ENCODE data around the gene SLC8A1.
A peak's percentile ranks its signal among the peaks of the same experiment; 100 is the strongest.

SLC8A1 gene

DNA sequence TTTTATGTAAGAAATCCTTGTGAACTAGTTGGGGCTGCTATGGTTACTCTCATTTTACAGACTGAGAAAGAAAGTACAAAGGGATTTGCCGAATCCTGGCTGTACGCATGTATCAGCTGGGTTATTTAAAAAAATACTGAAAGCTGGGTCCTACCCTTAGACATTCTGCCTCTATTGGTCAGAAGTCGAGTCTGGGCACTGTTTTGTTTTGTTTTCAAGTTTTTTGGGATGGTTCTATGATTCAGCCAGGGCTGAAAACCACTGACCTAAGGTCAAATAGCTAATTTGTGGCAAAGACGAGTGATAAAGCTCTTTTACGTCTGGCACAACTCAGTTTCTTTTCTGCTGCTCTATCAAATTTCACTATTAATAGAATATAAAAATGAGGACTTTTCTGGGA, 5.9 kb upstream of the SLC8A1 start:
- no peak for DNase-seq (ENCODE audit: low spot score)

DNA sequence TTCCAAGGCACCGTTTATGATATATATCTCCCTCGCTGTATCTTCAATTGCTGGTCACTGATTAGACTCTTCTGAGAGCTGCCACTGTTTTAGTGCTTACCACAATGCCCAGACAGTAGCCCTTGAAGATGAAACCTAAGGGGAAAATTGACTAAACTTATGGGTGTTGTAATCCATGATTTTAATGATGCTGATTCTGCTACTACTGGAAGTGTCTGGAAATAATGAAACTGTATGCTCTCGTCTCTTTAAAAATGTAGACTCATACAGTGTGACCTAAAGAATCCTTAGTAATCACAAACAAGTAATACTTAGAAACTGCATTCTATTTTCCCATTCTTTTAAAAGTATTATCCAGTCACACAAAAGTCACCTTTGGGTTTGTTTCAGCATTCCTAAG, 5.5 kb upstream of the SLC8A1 start:
- DNase-seq (ENCODE audit: low spot score), result no peak

DNA sequence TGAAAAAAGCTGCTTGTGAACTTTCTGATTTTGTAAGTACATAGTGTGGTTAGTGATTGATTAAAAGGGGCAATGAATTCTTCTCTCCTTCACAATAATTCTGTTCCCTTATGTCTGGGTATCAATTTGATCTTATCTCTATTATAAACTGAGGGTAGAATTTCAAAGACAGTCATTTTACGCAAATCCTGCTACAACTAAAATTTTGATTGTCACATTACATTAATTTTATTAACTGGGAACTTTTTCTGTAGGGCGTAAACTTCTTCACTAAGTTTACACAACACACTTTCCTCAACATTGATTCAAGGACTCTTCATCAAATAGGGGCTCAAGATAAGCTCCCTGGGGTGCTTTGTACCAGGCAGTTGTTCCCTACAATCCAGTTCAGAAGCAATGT, 5.0 kb upstream of the SLC8A1 start:
- DNase-seq (ENCODE audit: low spot score), result no peak

DNA sequence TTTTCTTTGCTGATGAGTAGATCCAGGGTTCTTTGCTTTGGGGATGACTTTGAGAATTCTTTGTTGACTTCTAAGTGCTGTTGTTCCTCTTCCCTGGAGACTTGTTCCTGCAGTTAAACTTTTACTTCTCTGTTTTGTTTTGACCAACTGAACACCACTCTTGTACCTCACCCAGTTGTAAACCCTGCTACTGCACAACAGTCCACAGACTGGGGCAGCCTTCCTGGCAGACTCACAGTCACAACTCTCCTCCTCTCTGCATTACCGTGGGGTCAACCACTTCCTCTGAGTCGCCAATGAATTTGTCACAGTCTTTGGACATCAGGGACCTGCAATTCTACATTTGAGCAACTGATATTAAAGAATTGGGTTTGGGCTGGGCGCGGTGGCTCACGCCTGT, 3.8 kb upstream of the SLC8A1 start:
- no peak for DNase-seq (ENCODE audit: low spot score)

DNA sequence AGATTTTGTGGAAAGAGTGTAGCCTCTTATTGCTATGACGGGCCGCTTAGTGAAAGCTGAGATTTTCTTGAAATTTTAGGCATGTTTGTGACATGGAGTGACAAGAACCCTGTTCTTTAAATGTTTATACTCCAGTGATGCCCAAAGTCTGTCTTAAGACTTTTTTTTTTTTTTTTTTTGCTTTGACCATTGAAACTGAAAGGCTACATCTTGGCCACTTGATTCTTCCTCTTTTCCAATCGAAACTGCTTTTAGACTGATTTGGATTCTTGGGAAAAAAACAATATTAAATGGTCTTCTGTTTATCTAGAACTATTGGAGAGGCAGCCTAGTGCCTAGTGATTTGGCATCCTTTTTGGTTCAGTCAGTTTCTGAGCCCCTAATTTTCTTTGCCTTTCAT, 2.4 kb upstream of the SLC8A1 start:
- no peak for DNase-seq (ENCODE audit: low spot score)

DNA sequence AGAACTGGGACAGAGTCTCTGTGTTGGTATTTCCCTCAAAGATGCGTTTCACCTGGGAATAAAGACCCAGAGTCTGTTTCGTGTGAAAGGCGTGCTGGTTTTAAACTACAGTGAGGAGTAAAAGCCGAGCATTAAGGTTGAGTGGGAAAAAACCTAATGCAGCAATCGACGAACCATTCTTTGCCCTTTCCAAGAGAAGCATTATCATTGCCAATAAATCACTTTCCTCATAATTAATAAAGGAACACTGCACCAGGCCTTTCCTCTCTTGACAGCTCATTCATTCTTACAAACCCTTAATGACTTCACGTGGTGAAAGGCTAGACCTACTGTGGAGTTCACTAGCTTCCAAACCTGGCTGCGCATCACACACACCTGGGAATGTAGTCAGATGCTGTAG, 896 bp upstream of the SLC8A1 start:
- DNase-seq (ENCODE audit: low spot score), result no peak

DNA sequence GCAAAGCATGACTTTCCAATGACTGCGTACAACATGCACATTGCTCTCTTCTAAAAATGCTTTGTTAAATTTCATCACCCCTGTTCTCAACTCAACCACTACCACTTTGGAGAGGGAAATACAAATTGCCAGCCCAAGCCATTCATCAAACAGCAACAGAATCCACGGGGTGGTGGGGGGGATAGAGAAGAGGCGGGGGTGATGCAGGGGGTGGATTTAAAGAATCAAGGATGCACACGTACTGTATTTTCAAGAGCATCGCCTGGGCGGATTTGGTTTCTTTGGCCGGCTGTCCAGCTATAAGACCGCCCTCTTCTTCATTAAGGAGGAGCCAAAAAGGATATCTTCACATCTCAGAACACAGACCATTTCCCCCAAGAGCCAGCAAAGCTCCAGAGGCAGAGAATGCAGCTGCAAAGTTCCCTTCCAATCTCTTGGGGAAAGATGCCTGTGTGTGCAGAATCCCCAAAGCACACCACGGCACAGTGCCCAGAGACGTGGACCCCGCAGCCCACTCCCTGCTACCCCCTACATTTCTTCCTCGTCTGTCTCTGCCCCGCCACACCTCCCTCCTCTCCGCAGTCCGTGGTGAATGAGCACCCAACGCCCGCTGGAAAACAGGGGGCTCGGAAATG, 977 bp downstream of the SLC8A1 start:
- DNase-seq (ENCODE audit: low spot score), result peak; percentile 75

DNA sequence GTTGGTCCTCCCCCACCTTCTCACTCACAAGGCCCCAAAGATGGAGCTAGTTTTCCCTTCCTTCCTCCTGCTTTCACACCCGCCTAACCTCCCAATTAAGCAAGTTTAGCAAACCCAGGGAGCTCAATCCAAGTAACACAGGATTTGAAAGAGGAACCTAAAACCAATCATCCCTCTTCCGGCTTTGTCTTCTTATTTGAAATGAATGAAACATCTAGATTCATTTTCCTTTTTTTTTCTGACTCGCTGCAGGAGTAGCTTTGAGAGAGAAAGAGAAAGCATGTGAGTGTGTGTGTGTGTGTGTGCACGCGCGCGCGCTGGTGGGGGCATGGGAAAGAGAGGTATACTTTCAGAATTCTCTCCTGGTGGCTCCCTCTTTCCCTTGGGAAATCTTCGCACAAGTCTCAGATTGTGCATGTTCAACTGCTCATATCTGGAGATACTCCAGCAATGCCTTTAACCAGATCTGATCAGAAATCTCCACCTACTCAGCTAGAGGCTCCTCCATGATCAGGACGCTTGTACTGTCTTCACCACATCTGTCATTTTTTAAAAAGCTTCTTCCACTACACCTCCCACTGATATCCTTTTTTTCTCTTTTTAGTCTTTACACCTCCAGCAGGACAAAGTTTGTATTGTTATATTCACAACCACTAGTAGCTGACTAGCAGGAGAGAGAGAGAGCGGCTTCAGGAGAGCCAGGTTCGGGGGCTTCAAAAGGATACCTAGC, 1.7 kb downstream of the SLC8A1 start:
- DNase-seq (ENCODE audit: low spot score), result peak; percentile 64

DNA sequence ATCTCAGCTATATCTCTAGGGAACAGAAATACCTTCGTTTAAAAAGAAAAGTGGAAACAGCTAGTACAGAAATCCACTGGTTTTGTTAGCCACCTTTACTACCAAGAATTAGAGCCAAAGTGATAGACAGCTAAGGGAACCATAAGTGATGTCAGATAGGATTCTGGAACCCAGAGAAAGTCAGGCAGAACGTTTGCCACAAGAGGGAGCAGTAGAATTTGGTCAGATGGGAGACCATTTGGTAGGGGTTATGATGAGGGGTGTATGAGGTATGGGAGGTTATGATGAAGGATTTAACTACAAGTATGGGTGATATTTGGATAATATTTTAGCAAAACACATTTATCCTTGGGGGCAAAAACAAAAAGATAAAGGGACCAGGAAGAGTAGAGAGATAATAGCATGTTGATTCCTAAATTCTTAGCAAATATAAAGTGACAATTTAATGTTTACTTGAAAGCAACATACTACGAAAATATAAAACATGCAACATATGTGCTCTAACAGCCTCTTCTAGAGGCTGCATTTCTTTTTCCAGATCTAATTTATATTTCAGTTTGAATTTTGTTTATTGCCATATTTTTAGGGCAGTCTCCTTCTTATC, 3.3 kb downstream of the SLC8A1 start:
- no peak for DNase-seq (ENCODE audit: low spot score)

DNA sequence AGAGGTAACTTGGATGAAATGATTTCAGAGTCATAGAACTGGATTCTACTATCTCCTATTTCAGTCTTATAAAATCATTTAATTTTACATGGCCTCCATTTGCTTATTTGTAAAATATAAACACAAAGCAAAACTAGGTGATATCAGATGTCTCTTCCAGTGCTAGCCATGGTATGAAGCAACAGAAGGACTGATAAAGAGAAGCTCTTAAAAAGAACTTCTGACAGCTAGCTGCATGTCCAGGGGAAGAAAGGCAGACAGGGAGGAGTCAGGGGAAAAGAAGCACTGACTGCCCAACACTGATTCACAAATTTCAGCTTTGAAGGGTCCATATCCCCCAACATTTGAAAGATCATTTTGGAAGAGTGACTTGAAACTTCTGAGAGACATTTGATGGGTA, 6.4 kb downstream of the SLC8A1 start:
- no peak for DNase-seq (ENCODE audit: low spot score)

DNA sequence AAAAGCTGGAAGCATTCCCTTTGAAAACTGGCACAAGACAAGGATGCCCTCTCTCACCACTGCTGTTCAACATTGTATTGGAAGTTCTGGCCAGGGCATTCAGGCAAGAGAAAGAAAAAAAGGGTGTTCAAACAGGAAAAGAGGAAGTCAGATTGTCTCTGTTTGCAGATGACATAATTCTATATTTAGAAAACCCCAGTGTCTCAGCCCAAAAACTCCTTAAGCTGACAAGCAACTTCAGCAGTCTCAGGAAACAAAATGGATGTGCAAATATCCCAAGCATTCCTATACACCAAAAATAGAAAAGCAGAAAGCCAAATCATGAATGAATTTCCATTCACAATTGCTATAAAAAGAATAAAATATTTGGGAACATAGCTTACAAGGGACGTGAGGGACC, 11.1 kb downstream of the SLC8A1 start:
- no peak for DNase-seq (ENCODE audit: low spot score)

DNA sequence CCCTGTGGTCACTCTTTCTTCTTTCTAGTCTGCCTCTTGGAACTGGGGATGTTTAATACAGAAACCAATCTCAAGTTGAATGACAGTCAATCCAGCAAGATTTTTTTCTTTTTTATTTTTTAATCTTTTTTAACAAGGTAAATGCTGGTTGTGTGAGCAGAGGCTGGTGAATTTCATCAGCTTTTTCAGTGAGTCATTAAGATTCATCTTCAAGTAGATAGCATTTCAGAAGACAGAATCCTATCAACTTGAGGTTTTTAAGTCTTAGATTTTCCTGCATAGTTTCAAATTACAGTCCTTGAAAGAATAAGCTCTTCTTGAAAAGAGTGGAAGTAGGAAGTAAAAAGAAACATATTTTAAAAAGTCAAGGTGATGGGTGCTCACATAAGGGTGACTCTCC, 12.4 kb downstream of the SLC8A1 start:
- DNase-seq (ENCODE audit: low spot score), result no peak

DNA sequence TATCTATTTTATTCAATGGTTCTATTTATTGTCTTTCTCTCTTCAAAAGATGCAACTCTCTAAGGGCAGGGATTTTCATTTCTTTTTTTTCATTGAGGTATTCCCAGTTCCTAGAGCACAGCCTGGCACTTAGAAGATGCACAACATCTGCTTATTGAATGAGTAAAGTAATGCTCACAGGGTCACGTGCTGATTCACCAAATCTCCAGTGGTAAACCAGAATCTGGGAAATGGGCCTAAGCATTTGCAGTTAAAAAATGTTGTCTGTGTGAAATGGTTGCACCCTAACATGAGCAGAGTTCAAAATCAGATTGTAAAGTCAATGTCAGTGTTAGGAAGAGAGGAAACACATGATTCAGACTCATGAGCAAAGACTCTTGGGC, 15.8 kb downstream of the SLC8A1 start:
- DNase-seq (ENCODE audit: low spot score), result no peak

DNA sequence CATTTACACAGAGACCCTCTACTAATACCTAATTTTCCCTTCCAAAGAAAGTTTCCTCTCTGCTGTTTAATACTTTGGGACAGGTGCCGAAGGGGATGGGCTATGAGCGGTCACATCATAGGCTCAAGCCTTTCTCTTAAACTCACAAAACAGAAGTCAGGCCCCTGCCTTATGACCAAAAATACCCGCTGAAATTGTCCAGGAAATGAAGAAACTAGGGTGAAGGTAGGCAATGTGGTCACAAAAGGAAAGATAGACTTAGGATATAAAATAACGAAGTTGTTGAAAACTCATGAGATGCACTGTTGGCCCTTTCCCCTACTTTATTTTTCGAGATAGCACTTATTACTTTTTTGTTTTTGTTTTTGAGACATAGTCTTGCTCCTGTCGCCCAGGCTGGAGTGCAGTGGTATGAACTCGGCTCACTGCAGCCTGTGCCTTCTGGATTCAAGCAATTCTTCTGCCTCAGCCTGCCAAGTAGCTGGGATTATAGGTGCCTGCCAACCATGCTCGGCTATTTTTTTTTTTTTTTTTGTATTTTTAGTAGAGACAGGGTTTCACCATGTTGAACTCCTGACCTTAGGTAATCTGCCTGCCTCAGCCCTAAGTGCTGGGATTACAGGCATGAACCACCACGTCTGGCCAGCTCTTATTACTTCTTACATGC, 16.3 kb downstream of the SLC8A1 start:
- no peak for DNase-seq (ENCODE audit: low spot score)

DNA sequence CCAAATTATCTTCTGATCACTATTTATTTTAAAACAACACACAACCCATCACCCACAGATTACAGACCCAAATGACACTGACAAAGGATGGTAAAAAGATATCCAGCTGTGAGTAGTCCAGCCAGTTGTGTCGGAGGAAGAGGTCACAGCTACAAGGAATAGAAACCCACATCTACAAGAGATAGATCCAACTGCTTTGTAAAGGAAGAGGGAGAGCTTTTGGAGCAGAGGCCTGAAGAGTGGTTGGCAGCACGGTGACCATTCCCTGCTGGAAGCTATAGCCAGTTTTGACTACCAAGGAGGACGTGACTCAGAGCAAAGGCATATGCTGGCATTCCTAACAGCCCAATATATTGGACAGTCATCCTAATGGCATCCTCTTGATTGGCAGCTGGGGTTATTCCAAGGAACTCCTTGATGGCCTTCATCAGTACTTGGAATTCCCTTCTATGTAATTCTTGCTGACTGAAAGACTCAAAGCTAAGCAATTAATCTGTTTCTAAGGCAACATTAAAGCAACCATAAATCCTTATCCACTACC, 17.1 kb downstream of the SLC8A1 start:
- DNase-seq (ENCODE audit: low spot score), result no peak

DNA sequence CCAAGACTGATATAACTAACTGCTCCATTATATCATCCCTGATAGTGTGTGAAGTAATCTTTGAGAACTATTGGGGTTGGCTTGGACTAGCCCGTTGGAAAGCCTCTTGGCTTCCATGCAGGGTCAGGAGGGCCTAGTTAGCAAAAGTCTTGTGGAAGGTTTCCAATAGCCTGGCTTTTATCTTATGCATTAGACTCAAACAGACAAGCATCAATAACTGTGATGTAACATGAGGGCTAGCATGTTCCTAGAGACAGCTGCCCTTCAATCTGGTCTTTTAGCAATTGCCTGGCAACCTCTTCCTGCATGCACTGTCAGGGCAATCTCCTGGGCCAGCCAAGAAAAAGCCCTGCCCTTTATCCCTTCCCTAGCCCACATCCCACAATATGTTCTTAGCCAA, 18.2 kb downstream of the SLC8A1 start:
- no peak for DNase-seq (ENCODE audit: low spot score)

DNA sequence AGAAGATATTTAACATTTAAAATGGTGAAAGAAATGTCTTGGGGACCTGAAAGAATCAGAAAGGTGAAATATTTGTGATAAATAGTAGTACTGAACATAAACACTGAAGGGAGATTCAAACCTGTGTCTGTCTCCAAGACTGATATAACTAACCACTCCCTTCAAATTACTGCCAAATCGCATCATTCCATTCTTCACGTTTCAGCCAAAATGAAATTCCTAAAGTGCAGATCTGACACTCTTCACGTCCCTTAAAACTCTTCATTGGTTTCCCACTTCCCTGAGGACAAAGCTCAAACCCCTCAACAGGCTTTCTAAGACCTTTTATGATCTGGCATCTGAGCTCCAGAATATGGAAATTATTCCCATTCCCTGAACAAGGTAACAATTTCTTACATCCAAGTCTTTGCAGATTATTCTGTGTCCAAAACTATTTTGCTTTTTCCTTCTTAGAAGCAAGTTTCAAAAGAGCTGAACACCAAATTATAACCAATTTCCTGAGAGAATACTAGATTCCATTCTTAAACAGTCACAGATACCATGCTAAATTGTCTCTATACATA, 18.9 kb downstream of the SLC8A1 start:
- DNase-seq (ENCODE audit: low spot score), result no peak

DNA sequence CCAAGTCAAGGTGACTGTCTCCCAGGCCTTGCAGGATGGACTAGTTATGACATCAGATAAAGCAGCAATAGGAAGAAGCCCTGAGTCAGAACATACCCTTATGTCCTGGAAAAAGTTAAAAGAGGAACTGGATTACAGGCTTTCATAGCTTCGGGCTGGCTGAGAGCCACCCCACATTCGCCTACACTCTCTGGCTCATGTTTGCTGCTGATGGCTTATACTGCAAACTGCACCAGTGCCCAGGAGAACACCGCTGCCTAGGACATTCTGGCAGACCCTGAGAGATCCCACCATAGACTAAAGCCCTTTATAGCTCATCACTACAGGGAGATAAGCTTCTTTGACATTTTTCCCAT, 20.3 kb downstream of the SLC8A1 start:
- DNase-seq (ENCODE audit: low spot score), result no peak

DNA sequence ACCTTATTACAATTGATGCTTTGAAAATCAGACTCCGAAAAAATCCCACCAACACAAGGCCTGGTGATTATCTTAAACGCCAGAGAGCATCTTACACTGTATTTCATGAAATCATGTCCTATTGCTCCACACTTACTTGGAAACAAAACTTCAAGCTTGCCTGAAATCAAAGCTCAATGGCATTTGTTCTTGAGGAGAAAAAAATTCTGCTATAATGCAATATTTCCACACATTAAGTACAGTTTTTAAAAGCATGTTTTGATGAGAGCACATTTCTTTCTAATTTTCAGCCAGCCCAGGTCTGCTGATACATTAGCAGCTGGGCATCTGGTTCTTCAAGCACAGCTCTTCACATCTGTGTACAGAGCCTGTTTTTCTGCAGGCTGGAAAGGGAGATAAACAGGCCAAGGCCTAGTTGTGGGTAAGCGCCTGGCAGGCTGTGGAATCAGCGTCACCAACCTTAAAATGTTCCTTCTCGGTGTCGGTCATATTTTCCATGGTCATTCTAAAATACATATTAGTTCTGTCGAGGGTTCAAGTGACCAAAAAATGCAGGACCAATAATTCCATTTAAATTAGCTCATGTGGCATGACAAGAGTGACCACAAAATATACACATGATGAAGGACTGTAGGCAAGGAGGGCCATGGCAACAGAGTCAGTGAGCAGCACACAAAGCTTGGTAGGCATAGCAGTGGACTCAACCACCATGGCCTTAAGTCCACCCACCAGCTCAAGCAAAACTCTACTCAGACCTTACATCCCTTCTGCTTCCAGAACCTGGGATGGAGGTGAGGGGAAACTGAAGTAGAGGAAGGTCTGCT, 20.9 kb downstream of the SLC8A1 start:
- no peak for DNase-seq (ENCODE audit: low spot score)

DNA sequence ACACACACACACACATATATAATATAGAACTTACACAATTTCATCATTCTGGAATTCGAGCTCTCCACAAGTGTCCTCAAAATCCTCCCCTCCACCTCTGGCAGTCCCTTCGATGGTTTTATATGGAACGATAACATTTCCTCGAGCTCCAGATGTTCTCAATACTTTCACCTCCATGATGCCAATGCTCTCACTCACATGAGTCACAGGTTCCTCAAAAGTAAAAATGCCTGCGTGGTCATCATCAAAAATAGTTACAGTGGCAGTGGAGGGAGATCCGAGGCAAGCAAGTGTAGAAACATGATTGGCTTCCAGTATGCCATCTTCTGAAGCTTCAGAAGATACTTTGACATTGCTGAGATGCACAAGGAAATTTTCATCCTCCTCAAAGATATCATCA, 23.5 kb downstream of the SLC8A1 start:
- DNase-seq (ENCODE audit: low spot score), result no peak

DNA sequence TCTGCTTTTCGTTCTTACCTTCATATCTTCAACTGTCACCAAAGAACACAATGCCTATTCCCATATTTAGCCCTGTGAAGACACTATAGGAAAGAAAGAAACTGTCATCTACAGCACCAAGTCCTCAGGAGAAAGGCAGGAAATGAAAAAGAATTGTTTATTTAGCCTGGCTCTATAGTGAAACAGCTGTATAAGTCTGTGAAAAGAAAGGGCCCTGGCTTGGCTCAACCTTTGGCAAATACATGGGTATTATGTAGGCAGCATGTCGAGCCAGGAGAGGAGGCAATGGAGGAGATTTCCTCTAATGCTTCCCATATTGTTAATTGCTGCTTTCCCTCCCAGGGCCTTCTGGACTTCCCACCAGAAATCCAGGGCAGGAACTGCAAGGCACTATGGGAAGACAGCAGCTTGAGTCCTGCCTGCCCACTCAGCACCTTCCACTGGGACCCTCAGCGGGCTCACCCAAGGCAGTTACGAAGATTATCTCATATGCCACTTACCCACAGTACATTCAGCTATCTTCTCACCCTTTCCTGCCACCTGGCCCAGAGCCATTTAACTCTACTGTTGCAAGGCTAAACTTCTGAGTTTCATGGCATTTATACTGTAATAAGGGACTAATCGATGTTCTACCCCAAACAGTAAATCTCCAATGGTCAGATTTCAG, 30.1 kb downstream of the SLC8A1 start:
- DNase-seq (ENCODE audit: low spot score), result no peak
